GM13977 (cell line): ENCODE measurements around the gene ACOX1.

Experiments
- DNase-seq: peaks from one replicate; pipeline ENCODE4 v3.0.0; 2012; ENCODE audit warnings: low spot score
- in situ Hi-C: fragments of 300-500 bp; cut with MboI; formaldehyde crosslinking; loops from one replicate; pipeline ENCODE4 v1.12.0; 2022; ENCODE audit warnings: low sequenced_read_pairs, low pct_unique_long_range_greater_than_20kb, mixed read lengths, inconsistent platforms; ENCODE audit not compliant: unreplicated experiment
- TF ChIP-seq, protein P1 (sequence below): IDR thresholded peaks from 2 replicates; pipeline ENCODE4 v1.5.1; 2012; ENCODE audit warnings: mild to moderate bottlenecking, control low read depth; ENCODE audit not compliant: insufficient read depth; ENCODE audit errors: extremely low read depth, missing control alignments

ACOX1 gene

DNA sequence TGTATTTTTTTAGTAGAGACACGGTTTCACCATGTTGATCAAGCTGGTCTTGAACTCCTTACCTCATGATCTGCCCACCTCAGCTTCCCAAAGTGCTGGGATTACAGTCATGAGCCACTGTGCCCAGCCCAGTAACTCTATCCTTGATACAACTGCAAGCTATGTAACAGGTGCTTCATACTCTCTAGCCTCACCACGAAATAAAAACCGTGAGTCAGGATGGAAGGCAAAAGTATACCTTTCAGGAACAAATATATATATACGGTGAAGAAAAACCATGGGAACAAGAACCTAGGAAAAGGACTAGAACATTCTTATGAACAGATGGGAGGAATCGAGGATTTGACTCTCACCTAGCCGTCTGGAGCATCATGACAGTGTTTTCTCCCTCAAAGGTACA, 28.5 kb downstream of the ACOX1 start:
- TF ChIP-seq, protein P1, sequence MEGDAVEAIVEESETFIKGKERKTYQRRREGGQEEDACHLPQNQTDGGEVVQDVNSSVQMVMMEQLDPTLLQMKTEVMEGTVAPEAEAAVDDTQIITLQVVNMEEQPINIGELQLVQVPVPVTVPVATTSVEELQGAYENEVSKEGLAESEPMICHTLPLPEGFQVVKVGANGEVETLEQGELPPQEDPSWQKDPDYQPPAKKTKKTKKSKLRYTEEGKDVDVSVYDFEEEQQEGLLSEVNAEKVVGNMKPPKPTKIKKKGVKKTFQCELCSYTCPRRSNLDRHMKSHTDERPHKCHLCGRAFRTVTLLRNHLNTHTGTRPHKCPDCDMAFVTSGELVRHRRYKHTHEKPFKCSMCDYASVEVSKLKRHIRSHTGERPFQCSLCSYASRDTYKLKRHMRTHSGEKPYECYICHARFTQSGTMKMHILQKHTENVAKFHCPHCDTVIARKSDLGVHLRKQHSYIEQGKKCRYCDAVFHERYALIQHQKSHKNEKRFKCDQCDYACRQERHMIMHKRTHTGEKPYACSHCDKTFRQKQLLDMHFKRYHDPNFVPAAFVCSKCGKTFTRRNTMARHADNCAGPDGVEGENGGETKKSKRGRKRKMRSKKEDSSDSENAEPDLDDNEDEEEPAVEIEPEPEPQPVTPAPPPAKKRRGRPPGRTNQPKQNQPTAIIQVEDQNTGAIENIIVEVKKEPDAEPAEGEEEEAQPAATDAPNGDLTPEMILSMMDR = no peak
- in situ Hi-C loops = no loop called here

DNA sequence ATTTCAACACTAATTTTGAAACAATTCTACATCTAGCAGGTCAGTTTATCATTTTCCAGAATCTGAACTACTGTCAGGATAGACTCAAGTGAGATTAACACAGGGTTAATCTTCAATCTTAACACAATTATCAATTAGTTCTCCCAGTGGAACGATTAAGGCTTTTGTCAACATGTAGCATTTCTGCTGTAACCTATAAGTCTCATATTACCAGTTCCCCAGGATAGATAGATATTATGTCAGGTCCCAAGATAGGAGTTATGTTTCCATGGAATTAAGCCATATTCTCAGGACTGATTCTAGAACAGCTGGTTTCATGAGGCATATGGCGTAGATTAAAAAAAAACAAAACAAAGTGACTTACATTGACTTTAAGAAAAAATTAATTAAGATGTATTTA, 33.8 kb downstream of the ACOX1 start:
- no peak for DNase-seq
- TF ChIP-seq, protein P1 = no peak
- in situ Hi-C loops = no loop called here

More for the DNA sequence above, 28.5 kb downstream of the ACOX1 start:
- DNase-seq = no peak

DNA sequence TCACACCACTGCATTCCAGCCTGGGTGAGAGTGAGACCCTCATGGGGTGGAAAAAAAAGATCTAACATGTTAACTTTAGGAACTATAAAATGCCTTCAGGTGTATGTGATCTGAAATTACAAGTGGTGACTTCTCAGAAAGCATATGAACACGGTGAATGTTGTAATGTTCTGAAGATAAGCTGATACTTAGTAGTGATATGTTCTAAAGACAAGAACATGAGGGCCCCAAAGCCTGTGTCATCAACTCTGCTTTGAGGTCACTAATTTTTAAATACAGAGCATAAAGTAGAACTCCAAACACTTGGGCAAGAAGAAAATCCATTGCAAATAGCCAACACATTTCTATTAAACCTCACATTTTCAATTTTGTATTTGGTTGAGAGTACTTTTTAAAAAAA, 35.5 kb downstream of the ACOX1 start:
- in situ Hi-C loops = no loop called here
- DNase-seq = no peak
- TF ChIP-seq, protein P1 = no peak

DNA sequence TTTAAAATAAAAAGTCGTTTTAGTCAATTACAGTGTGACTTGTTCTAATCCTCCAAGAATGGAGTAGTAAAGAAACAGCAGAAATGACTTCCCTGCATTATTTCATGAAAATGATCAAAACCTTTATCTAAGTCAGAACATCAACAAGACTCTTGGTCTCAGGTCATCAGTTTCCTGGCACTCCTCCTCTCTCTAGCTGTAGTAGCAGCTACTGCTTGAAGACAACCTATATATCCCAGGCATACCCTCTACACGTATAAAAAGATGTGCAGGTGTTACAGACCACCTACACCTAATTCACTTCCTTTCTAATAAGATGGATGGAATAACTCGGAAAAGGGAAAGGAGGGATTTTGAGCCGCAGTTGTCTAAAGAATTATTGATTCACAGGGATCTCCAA, 36.5 kb downstream of the ACOX1 start:
- TF ChIP-seq, protein P1 = no peak
- DNase-seq = no peak
- in situ Hi-C loops = no loop called here

DNA sequence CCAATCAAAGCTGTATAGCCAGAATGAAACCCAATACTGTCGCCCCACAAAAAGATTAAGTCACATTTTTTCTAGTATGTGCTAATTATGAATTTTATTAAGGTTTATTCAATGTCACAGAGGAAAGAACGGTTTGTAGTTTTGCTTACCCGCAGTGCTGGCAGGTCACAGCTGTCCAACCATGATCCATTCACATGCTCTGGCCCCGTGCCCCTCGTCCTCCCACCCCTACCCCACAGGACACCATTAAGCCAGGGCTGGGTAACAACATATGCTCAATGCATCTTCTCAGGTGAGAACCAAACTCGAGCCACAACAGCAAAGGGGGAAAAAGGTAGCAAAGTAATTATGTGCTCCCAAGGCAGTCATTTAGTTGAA, 37.5 kb downstream of the ACOX1 start:
- in situ Hi-C loops = no loop called here
- TF ChIP-seq, protein P1 = no peak
- no peak for DNase-seq

DNA sequence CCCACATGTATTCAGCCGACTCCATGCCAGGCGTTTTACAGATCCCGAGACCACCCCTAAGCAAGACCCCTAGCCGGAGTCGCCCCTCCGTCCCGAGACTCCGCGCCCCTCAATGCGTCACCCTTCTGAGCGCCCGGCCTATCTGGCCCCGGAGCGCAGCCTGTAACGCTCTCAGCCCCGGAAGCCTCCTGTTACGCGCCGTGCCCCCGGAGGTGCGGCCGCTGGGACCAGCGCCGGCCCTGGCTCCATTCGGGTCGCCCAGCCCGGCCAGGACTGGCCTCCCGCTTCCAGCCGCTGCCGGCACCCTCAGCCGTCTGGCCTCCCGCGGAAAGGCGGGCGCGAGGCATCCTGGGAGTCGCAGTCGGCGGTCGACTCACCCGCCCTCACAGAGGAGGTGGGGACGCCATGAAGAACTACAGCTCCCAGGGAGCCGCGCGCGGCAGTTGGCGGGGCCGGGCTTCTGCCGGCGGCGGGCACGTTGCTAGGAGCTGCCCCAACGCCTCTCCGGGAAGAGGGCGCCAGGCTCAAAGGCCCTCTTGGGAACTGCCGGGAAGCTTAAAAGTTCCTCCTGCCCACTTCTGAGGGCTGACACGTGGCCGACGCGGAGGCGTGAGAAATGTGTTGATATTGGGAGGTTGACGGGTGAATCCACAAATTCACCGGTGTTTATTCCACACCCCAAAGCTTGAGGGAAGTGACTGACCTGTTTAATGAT, 38.1 kb downstream of the ACOX1 start, which contains the start of gene FBF1:
Gene FBF1, minus strand, starts transcription at position 316 of the 715 bp plus-strand sequence. CDS start 2,893 bp downstream, outside the sequence.
- TF ChIP-seq, protein P1 = peak; percentile 9
- peak; percentile 98 for DNase-seq
- in situ Hi-C loops = no loop called here
